ENCODE data around the gene SDK1.
"Not testable (repeated sequence)": the region's sequence is repeated elsewhere in the genome, so short reads cannot be mapped to it uniquely, and the experiment has no call there.

Gene SDK1

GRCh38 chr7:3931843-3932242 lies 630.8 kb downstream of the SDK1 start:
- no peak overlapping the region for H3K9ac ChIP-seq (ENCODE audit: low read length)
- H3K79me1 ChIP-seq (replicated peaks; ENCODE audit: low read length, poor library complexity, severe bottlenecking): no peaks in the 10 kb centered on the region
- no peak overlapping the region for H3K4ac ChIP-seq (ENCODE audit: low read depth in 1 of 2, low read length in 2 of 2)
- 56% methylated on average over 1 of the region's 3 CpGs for WGBS
- H2BK12ac ChIP-seq (ENCODE audit: low read length in 2 of 2): no peak overlapping the region
- no peak overlapping the region for H2BK120ac ChIP-seq (ENCODE audit: low read depth, low read length)
- no peak overlapping the region for H2BK15ac ChIP-seq (ENCODE audit: low read depth, poor library complexity, severe bottlenecking)
- no peaks in the 10 kb centered on the region for H3K27me3 ChIP-seq (ENCODE audit: control insufficient read depth in 1 of 2, insufficient read depth in 1 of 2, low read length in 2 of 2)
- H4K8ac ChIP-seq (ENCODE audit: low read length): no peak overlapping the region
- H3K4me3 ChIP-seq (ENCODE audit: insufficient read depth in 1 of 2, low read depth in 1 of 2, low read length in 2 of 2): no peak overlapping the region
- no peak overlapping the region for H2AK5ac ChIP-seq (ENCODE audit: low read length, severe bottlenecking)
- no peak overlapping the region for H3K23ac ChIP-seq (ENCODE audit: low read length in 2 of 2)
- no peak overlapping the region for H2AFZ ChIP-seq (ENCODE audit: low read depth, low read length)
- no peak overlapping the region for H2BK5ac ChIP-seq (ENCODE audit: low read depth, low read length, poor library complexity, severe bottlenecking)
- H3K18ac ChIP-seq (ENCODE audit: low read depth in 1 of 2, low read length in 2 of 2): no peak overlapping the region
- DNase-seq: no peak
- peaks cover 0 to 6% of the 10 kb centered on the region in 2 experiments for H3K36me3 ChIP-seq (ENCODE audit: control insufficient read depth in 1 of 2, insufficient read depth in 2 of 2, low read depth in 1 of 2, low read length in 2 of 2)
- no peaks in the 10 kb centered on the region for H3K4me1 ChIP-seq (ENCODE audit: control insufficient read depth, insufficient read depth, low read depth, low read length)
- H3K9me3 ChIP-seq (ENCODE audit: control insufficient read depth, low read length): peaks cover 8% of the 10 kb centered on the region
- no peak overlapping the region for H3K27ac ChIP-seq (ENCODE audit: low read length, poor library complexity, severe bottlenecking)
- H4K91ac ChIP-seq (ENCODE audit: low read length): no peak overlapping the region
- no peak overlapping the region for H3K14ac ChIP-seq (ENCODE audit: low read length in 2 of 2)
- H3K4me2 ChIP-seq (ENCODE audit: low read length, poor library complexity, severe bottlenecking): no peak overlapping the region

DNA sequence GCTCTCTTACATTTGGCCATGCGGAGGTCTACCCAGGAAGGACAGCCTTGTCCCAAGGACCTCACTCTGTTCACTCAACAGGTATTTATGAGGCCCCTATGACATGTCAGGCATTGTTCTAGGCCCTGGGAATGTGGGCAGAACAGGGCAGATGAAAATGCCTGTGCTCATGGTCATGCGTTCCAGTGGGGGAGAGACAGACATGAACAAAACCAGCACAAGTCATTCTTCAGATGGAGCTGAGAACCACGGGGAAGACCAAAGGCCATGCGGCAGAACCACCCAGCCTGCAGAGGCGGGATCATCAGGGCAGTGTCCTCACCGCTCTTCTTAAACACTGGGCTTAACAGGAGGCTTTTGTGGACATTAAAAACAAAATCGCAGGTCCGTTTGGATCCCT lies 636.1 kb downstream of the SDK1 start:
- Histone ChIP-seq H2BK12ac (ENCODE audit: low read length in 2 of 2) (no peak overlapping the region), H2AK5ac (ENCODE audit: low read length, severe bottlenecking) (no peak overlapping the region)
- 95% methylated on average over 8 of the region's 8 CpGs for WGBS

DNA sequence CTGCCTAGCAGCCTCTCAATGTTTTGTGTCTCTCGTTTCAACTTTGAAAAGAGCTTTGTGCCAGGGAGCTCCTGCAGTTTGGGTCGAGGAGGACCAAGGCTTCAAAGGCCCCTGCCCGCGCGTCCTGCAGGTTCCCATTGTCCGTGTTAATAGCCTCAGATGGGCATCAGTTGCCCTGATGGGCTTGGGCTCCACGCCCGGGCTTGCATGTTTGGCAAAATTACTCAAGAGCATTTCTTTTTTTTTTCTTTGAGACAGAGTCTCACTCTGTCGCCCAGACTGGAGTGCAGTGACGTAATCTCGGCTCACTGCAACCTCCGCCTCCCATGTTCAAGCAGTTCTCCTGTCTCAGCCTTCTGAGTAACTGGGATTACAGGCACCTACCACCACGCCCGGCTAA lies 636.6 kb downstream of the SDK1 start:
- no peaks in the 10 kb centered on the region for H3K27me3 ChIP-seq (ENCODE audit: control insufficient read depth in 1 of 2, insufficient read depth in 1 of 2, low read length in 2 of 2)
- no peak overlapping the region for H3K14ac ChIP-seq (ENCODE audit: low read length in 2 of 2)
- no peak overlapping the region for H3K4ac ChIP-seq (ENCODE audit: low read depth in 1 of 2, low read length in 2 of 2)
- H2BK12ac ChIP-seq (ENCODE audit: low read length in 2 of 2): no peak overlapping the region
- H2AFZ ChIP-seq (ENCODE audit: low read depth, low read length): no peak overlapping the region
- no peak overlapping the region for H2BK120ac ChIP-seq (ENCODE audit: low read depth, low read length)
- no peak overlapping the region for H3K4me3 ChIP-seq (ENCODE audit: insufficient read depth in 1 of 2, low read depth in 1 of 2, low read length in 2 of 2)
- peaks cover 0 to 6% of the 10 kb centered on the region in 2 experiments for H3K36me3 ChIP-seq (ENCODE audit: control insufficient read depth in 1 of 2, insufficient read depth in 2 of 2, low read depth in 1 of 2, low read length in 2 of 2)
- no peak overlapping the region for H3K9ac ChIP-seq (ENCODE audit: low read length)
- WGBS: 93% methylated on average over 14 of the region's 14 CpGs
- H3K23ac ChIP-seq (ENCODE audit: low read length in 2 of 2): no peak overlapping the region
- no peak overlapping the region for H3K18ac ChIP-seq (ENCODE audit: low read depth in 1 of 2, low read length in 2 of 2)
- H4K8ac ChIP-seq (ENCODE audit: low read length): no peak overlapping the region
- no peak for DNase-seq
- H3K79me1 ChIP-seq (replicated peaks; ENCODE audit: low read length, poor library complexity, severe bottlenecking): no peaks in the 10 kb centered on the region
- H2AK5ac ChIP-seq (ENCODE audit: low read length, severe bottlenecking): no peak overlapping the region
- H3K4me2 ChIP-seq (ENCODE audit: low read length, poor library complexity, severe bottlenecking): no peak overlapping the region
- H2BK5ac ChIP-seq (ENCODE audit: low read depth, low read length, poor library complexity, severe bottlenecking): no peak overlapping the region
- H2BK15ac ChIP-seq (ENCODE audit: low read depth, poor library complexity, severe bottlenecking): no peak overlapping the region
- H3K9me3 ChIP-seq (ENCODE audit: control insufficient read depth, low read length): peaks cover 8% of the 10 kb centered on the region
- no peak overlapping the region for H4K91ac ChIP-seq (ENCODE audit: low read length)
- H3K27ac ChIP-seq (ENCODE audit: low read length, poor library complexity, severe bottlenecking): no peak overlapping the region
- no peaks in the 10 kb centered on the region for H3K4me1 ChIP-seq (ENCODE audit: control insufficient read depth, insufficient read depth, low read depth, low read length)

More for the DNA sequence above, 636.1 kb downstream of the SDK1 start:
- Histone ChIP-seq H3K23ac (ENCODE audit: low read length in 2 of 2) (no peak overlapping the region), H3K27ac (ENCODE audit: low read length, poor library complexity, severe bottlenecking) (no peak overlapping the region), H3K9ac (ENCODE audit: low read length) (no peak overlapping the region), H3K9me3 (ENCODE audit: control insufficient read depth, low read length) (peaks cover 8% of the 10 kb centered on the region), H3K4me3 (ENCODE audit: insufficient read depth in 1 of 2, low read depth in 1 of 2, low read length in 2 of 2) (no peak overlapping the region), H3K14ac (ENCODE audit: low read length in 2 of 2) (no peak overlapping the region), H2AFZ (ENCODE audit: low read depth, low read length) (no peak overlapping the region), H4K91ac (ENCODE audit: low read length) (no peak overlapping the region), H3K27me3 (ENCODE audit: control insufficient read depth in 1 of 2, insufficient read depth in 1 of 2, low read length in 2 of 2) (no peaks in the 10 kb centered on the region), H2BK120ac (ENCODE audit: low read depth, low read length) (no peak overlapping the region), H3K18ac (ENCODE audit: low read depth in 1 of 2, low read length in 2 of 2) (no peak overlapping the region), H3K4me1 (ENCODE audit: control insufficient read depth, insufficient read depth, low read depth, low read length) (no peaks in the 10 kb centered on the region), H3K4ac (ENCODE audit: low read depth in 1 of 2, low read length in 2 of 2) (no peak overlapping the region), H3K36me3 (ENCODE audit: control insufficient read depth in 1 of 2, insufficient read depth in 2 of 2, low read depth in 1 of 2, low read length in 2 of 2) (peaks cover 0 to 6% of the 10 kb centered on the region in 2 experiments), H2BK5ac (ENCODE audit: low read depth, low read length, poor library complexity, severe bottlenecking) (no peak overlapping the region), H3K79me1 (replicated peaks; ENCODE audit: low read length, poor library complexity, severe bottlenecking) (no peaks in the 10 kb centered on the region), H2BK15ac (ENCODE audit: low read depth, poor library complexity, severe bottlenecking) (no peak overlapping the region), H3K4me2 (ENCODE audit: low read length, poor library complexity, severe bottlenecking) (no peak overlapping the region), H4K8ac (ENCODE audit: low read length) (no peak overlapping the region)
- DNase-seq: no peak

DNA sequence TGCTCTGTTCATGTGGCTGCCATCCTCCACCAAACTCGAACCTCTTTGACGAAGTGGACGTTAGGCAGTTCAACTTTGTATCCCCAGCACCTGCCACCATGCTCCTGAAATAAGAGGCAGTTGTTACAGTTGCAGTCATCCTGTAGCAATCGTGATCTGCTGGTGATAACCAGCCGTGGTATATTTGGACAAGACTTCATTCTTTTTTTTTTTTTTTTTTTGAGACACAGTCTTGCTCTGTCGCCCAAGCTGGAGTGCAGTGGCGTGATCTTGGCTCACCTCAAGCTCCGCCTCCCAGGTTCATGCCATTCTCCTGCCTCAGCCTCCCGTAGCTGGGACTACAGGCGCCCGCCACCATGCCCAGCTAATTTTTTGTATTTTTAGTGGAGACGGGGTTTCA lies 640.7 kb downstream of the SDK1 start:
- H2BK12ac ChIP-seq (ENCODE audit: low read length in 2 of 2); H3K23ac ChIP-seq (ENCODE audit: low read length in 2 of 2): not testable (repeated sequence)

More for the DNA sequence above, 640.7 kb downstream of the SDK1 start:
- not testable (repeated sequence) for H3K79me1 ChIP-seq (replicated peaks; ENCODE audit: low read length, poor library complexity, severe bottlenecking); H3K4me2 ChIP-seq (ENCODE audit: low read length, poor library complexity, severe bottlenecking); H4K8ac ChIP-seq (ENCODE audit: low read length); H2AFZ ChIP-seq (ENCODE audit: low read depth, low read length); H2BK5ac ChIP-seq (ENCODE audit: low read depth, low read length, poor library complexity, severe bottlenecking); DNase-seq; H3K14ac ChIP-seq (ENCODE audit: low read length in 2 of 2); H2BK15ac ChIP-seq (ENCODE audit: low read depth, poor library complexity, severe bottlenecking); H3K18ac ChIP-seq (ENCODE audit: low read depth in 1 of 2, low read length in 2 of 2); H3K36me3 ChIP-seq (ENCODE audit: control insufficient read depth in 1 of 2, insufficient read depth in 2 of 2, low read depth in 1 of 2, low read length in 2 of 2); H3K4me1 ChIP-seq (ENCODE audit: control insufficient read depth, insufficient read depth, low read depth, low read length); H3K9ac ChIP-seq (ENCODE audit: low read length); H4K91ac ChIP-seq (ENCODE audit: low read length); H3K27ac ChIP-seq (ENCODE audit: low read length, poor library complexity, severe bottlenecking); H3K4ac ChIP-seq (ENCODE audit: low read depth in 1 of 2, low read length in 2 of 2); H3K27me3 ChIP-seq (ENCODE audit: control insufficient read depth in 1 of 2, insufficient read depth in 1 of 2, low read length in 2 of 2); H2AK5ac ChIP-seq (ENCODE audit: low read length, severe bottlenecking); H3K4me3 ChIP-seq (ENCODE audit: insufficient read depth in 1 of 2, low read depth in 1 of 2, low read length in 2 of 2); H2BK120ac ChIP-seq (ENCODE audit: low read depth, low read length)
- H3K9me3 ChIP-seq (ENCODE audit: control insufficient read depth, low read length): peaks cover 11% of the 10 kb centered on the region
- 97% methylated on average over 12 of the region's 12 CpGs for WGBS

Data from mesenchymal stem cell (in vitro differentiated cells and primary cell).